Measurements from ENCODE around the gene ATP9A. TPM values are rescaled to one million over a fixed set of nuclear protein-coding genes. Genes with fewer than 3 reads are reported as not detected.

Gene ATP9A
- total RNA-seq, 1 experiment from 2014 or later, result 18.6 TPM

DNA sequence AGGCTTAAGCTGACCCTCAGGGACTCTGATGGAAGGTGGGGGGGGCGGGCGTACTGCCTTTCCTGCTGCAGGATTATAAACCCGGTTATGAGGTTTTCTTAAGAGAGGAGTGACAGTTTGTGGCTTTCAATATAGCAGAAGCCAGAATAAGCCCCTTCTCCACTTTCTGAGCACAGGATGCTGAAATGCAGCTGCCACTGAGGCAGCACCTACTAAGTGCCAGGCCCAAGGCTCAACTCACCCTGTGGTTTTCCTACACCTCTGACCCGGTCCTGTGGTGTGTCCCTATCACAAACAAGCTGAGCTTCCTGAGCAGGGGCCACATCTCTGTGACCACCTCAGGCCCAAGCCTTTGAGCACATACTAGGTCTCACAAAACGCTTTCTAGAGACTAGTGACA lies 166.1 kb downstream of the ATP9A start:
- intact Hi-C loops (cut with micrococcal nuclease; ENCODE audit: unreplicated experiment), result no loop called here

DNA sequence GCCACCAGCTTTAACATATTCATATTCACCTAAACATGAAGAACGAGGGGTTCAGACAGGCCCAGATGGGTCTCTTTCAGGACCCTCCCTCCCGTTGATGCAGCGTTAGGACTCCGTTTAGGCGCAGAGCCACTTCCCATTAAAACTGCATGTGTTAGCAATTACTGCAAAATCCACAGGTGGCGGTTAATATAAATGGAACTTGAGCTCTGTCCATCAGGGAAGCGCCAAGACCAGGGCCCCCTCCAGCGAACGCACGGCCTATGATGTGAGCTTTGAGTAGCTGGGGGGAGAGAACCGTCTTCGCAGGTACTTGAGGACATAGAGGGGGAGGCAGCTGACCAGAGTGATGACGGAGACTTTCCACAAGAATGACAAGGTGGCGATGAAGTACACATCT lies 167.2 kb downstream of the ATP9A start:
- ChIA-PET POLR2A (ENCODE audit: unreplicated experiment) (interaction anchor here (0.6 kb wide), 1 partner anchor 330 kb away, joined by 3 read pairs; no protein-coding TSS in a partner anchor), CTCF (interaction anchor here (0.6 kb wide), 1 partner anchor 15 kb away, joined by 4 read pairs; no protein-coding TSS in a partner anchor)
- H3K36me3 ChIP-seq (ENCODE audit: low read depth), result no peaks in the 10 kb centered on the region

More for the DNA sequence above, 166.1 kb downstream of the ATP9A start:
- Histone ChIP-seq H3K36me3 (ENCODE audit: low read depth) (no peaks in the 10 kb centered on the region), H3K27ac (no peak overlapping the region), H3F3A (ENCODE audit: insufficient read depth, low read depth) (no peaks in the 10 kb centered on the region), H3K27me3 (ENCODE audit: insufficient read depth, low read depth) (no peaks in the 10 kb centered on the region), H3K9me3 (ENCODE audit: insufficient read depth, low read depth) (no peaks in the 10 kb centered on the region), H3K4me1 (replicated peaks; ENCODE audit: insufficient read depth) (no peaks in the 10 kb centered on the region), H3K79me2 (ENCODE audit: low read depth) (no peaks in the 10 kb centered on the region), H3K4me2 (no peak overlapping the region), H2AFZ (no peak overlapping the region), H3K9me2 (ENCODE audit: insufficient read depth) (no peaks in the 10 kb centered on the region), H3K4me3 (no peak overlapping the region), H4K20me1 (ENCODE audit: insufficient read depth) (no peaks in the 10 kb centered on the region)
- BruUV-seq (replicated peaks), result no TSS peak
- TF ChIP-seq, protein P1, sequence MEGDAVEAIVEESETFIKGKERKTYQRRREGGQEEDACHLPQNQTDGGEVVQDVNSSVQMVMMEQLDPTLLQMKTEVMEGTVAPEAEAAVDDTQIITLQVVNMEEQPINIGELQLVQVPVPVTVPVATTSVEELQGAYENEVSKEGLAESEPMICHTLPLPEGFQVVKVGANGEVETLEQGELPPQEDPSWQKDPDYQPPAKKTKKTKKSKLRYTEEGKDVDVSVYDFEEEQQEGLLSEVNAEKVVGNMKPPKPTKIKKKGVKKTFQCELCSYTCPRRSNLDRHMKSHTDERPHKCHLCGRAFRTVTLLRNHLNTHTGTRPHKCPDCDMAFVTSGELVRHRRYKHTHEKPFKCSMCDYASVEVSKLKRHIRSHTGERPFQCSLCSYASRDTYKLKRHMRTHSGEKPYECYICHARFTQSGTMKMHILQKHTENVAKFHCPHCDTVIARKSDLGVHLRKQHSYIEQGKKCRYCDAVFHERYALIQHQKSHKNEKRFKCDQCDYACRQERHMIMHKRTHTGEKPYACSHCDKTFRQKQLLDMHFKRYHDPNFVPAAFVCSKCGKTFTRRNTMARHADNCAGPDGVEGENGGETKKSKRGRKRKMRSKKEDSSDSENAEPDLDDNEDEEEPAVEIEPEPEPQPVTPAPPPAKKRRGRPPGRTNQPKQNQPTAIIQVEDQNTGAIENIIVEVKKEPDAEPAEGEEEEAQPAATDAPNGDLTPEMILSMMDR (conservative IDR thresholded peaks at IDR 0.05), result no peak
- TF ChIP-seq EZH2 (IDR thresholded peaks at IDR 0.05; ENCODE audit: low read depth), result no peak
- DNase-seq, result no peak
- ChIA-PET CTCF (no interaction called here), POLR2A (ENCODE audit: unreplicated experiment) (no interaction called here)

DNA sequence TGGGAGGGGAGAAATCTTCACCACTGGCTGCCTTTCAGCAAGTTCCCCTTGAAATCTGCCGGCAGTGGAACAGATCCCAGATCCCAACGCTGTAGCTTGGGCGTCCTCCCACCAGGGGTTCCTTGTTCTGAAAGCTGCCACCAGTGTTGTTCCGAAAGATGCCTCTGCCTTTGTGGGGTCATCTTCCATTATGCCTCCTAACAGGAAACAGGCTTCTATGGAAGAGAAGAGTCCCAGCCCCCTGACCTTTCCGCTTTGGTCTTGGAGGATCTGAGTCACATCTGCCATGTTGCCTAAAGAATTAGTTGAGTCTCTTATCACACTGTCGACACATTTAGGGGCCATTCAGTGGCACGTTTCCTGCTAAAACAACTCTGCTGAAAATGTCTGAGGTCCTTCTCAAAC lies 168.2 kb downstream of the ATP9A start:
- Histone ChIP-seq H3K36me3 (ENCODE audit: low read depth) (no peaks in the 10 kb centered on the region), H3K27me3 (ENCODE audit: insufficient read depth, low read depth) (no peaks in the 10 kb centered on the region), H3K4me3 (no peak overlapping the region), H3K9me3 (ENCODE audit: insufficient read depth, low read depth) (no peaks in the 10 kb centered on the region), H3K79me2 (ENCODE audit: low read depth) (no peaks in the 10 kb centered on the region), H4K20me1 (ENCODE audit: insufficient read depth) (no peaks in the 10 kb centered on the region), H3K27ac (no peak overlapping the region), H3K4me1 (replicated peaks; ENCODE audit: insufficient read depth) (peaks cover 4% of the 10 kb centered on the region), H3K4me2 (no peak overlapping the region), H3F3A (ENCODE audit: insufficient read depth, low read depth) (no peaks in the 10 kb centered on the region), H2AFZ (no peak overlapping the region), H3K9me2 (ENCODE audit: insufficient read depth) (no peaks in the 10 kb centered on the region)
- no peak for TF ChIP-seq EZH2 (IDR thresholded peaks at IDR 0.05; ENCODE audit: low read depth)
- TF ChIP-seq, protein P1 (conservative IDR thresholded peaks at IDR 0.05), result no peak
- no TSS peak for BruUV-seq (replicated peaks)
- DNase-seq, result no peak
- intact Hi-C loops (cut with micrococcal nuclease; ENCODE audit: unreplicated experiment), result no loop called here
- ChIA-PET POLR2A (ENCODE audit: unreplicated experiment) (no interaction called here), CTCF (interaction anchor here (0.6 kb wide), 1 partner anchor 225 kb away, joined by 3 read pairs; no protein-coding TSS in a partner anchor)

More for the DNA sequence above, 167.2 kb downstream of the ATP9A start:
- H3K4me2 ChIP-seq, result no peak overlapping the region
- TF ChIP-seq, protein P1 (conservative IDR thresholded peaks at IDR 0.05), result no peak
- TF ChIP-seq EZH2 (IDR thresholded peaks at IDR 0.05; ENCODE audit: low read depth), result no peak
- H4K20me1 ChIP-seq (ENCODE audit: insufficient read depth), result no peaks in the 10 kb centered on the region
- H2AFZ ChIP-seq, result no peak overlapping the region
- H3K27ac ChIP-seq, result no peak overlapping the region
- no peak for DNase-seq
- no TSS peak for BruUV-seq (replicated peaks)
- intact Hi-C loops (cut with micrococcal nuclease; ENCODE audit: unreplicated experiment), result no loop called here
- H3K27me3 ChIP-seq (ENCODE audit: insufficient read depth, low read depth), result no peaks in the 10 kb centered on the region
- H3F3A ChIP-seq (ENCODE audit: insufficient read depth, low read depth), result no peaks in the 10 kb centered on the region
- no peaks in the 10 kb centered on the region for H3K9me3 ChIP-seq (ENCODE audit: insufficient read depth, low read depth)
- H3K4me3 ChIP-seq, result no peak overlapping the region
- no peaks in the 10 kb centered on the region for H3K9me2 ChIP-seq (ENCODE audit: insufficient read depth)
- no peaks in the 10 kb centered on the region for H3K4me1 ChIP-seq (replicated peaks; ENCODE audit: insufficient read depth)
- no peaks in the 10 kb centered on the region for H3K79me2 ChIP-seq (ENCODE audit: low read depth)
